Measurements from ENCODE around the gene FGF14.

- no peak for TF ChIP-seq CTCF (IDR thresholded peaks at IDR 0.05)
- TF ChIP-seq POLR2A (IDR thresholded peaks at IDR 0.05) = no peak
These were observed 413.7 kb downstream of the FGF14 start for GRCh38 chr13:101988140-101988539.

Data from lower leg skin (tissue), 3 donors.